Gastrocnemius medialis (tissue), 4 donors: ENCODE data around the gene SIAE. TPM values are rescaled to one million over a fixed set of nuclear protein-coding genes. Genes with fewer than 3 reads are reported as not detected.

Experiments
- ATAC-seq, 2 donors: fragments of 150-250 bp; one replicate each; pipeline ENCODE4 v1.9.1; 2016
- DNase-seq, 2 donors: peaks; one replicate each; pipeline ENCODE4 v3.0.0-alpha.2; 2019
- H3K27ac ChIP-seq, 4 donors: fragments of 200-600 bp; sonication (generic); 1 replicate in 1 of 4; 2 replicates in 3 of 4; pipeline ENCODE4 v1.5.1; 2016 to 2018; ENCODE audit warnings: mild to moderate bottlenecking in 2 of 4, moderate library complexity in 1 of 4
- H3K27me3 ChIP-seq, 3 donors: fragments of 200-600 bp; sonication (generic) in 2 of 3; 1 replicate in 1 of 3; 2 replicates in 2 of 3; pipeline versions ENCODE4 v1.5.1 to v1.6.0; 2016 to 2019; ENCODE audit warnings: mild to moderate bottlenecking in 1 of 3, moderate library complexity in 1 of 3
- H3K36me3 ChIP-seq, 2 donors: fragments of 200-600 bp; sonication (generic) in 1 of 2; one replicate each; pipeline ENCODE4 v1.5.1; 2017 to 2018
- H3K4me1 ChIP-seq, 2 donors: fragments of 200-600 bp; sonication (generic) in 1 of 2; one replicate each; pipeline ENCODE4 v1.5.1; 2016 to 2017; ENCODE audit warnings: mild to moderate bottlenecking in 2 of 2
- H3K4me3 ChIP-seq, 4 donors: fragments of 200-600 bp; sonication (generic) in 3 of 4; 1 replicate in 1 of 4; 2 replicates in 3 of 4; pipeline ENCODE4 v1.5.1; 2016 to 2019; ENCODE audit warnings: mild to moderate bottlenecking in 2 of 4
- H3K9me3 ChIP-seq, 3 donors: fragments of 200-600 bp; sonication (generic) in 2 of 3; 1 replicate in 1 of 3; 2 replicates in 2 of 3; pipeline ENCODE4 v1.5.1; 2016 to 2019
- CTCF ChIP-seq, 5 experiments: fragments of 450-650 bp in 3 of 5; fragments of 200-600 bp in 2 of 5; sonication (generic) in 2 of 5; IDR thresholded peaks in 4 of 5; conservative IDR thresholded peaks in 1 of 5; 1 replicate in 4 of 5; 2 replicates in 1 of 5; pipeline ENCODE4 v1.5.1; 2016 to 2019; ENCODE audit warnings: antibody characterized with exemption in 5 of 5, mild to moderate bottlenecking in 3 of 5, moderate library complexity in 3 of 5
- POLR2A ChIP-seq, 2 donors: fragments of 450-650 bp; IDR thresholded peaks; one replicate each; pipeline ENCODE4 v1.6.1; 2017; ENCODE audit warnings: antibody characterized with exemption in 2 of 2, mild to moderate bottlenecking in 2 of 2, moderate library complexity in 2 of 2
- in situ Hi-C, 4 donors: fragments of 200-750 bp; cut with MboI; loops; one replicate each; pipeline versions ENCODE4 v1.15.0 to v1.8.0; 2017; ENCODE audit warnings: low sequenced_read_pairs in 4 of 4
- intact Hi-C: fragments of 100-400 bp; cut with DNase I; formaldehyde crosslinking; loops from one replicate; pipeline ENCODE4 v1.15.1; 2023; ENCODE audit warnings: low total_unique reads
- total RNA-seq, 4 donors: library from RNA; depleted of rRNA; stranded (reverse); fragments of >200 nt; gene quantifications; one replicate each; pipeline versions ENCODE4 v1.1.0 to v1.2.3, GENCODE V29; 2016

SIAE gene
- 10 to 100 TPM in 2 of 4 donors, 1 to 10 TPM in 2; 8.2 to 12.7 (median 10.1) TPM for total RNA-seq

- Histone ChIP-seq H3K4me1 (peaks cover 15 to 17% of the 10 kb centered on the region in 2 donors), H3K4me3 (peak within 1 kb of the TSS; percentile 70 to 84 (median 76)), H3K36me3 (no peaks in the 10 kb centered on the region), H3K9me3 (no peaks in the 10 kb centered on the region), H3K27ac (peak within 1 kb of the TSS; percentile 77 to 83 (median 82)), H3K27me3 (no peaks in the 10 kb centered on the region)
- intact Hi-C loops (loop anchor here (1.0 to 10.0 kb wide), 6 partner anchors 51 to 921 kb away; partner anchors contain the start of genes CCDC15, STT3A, TBRG1 and TMEM218), in situ Hi-C loops (loop anchor here in 3 of 4 donors (5.0 to 10.0 kb wide), 3 partner anchors 89 to 164 kb away; partner anchors contain the start of gene ESAM (in 1 of the 3))
- TF ChIP-seq POLR2A (IDR thresholded peaks at IDR 0.05), result peak; percentile 25 to 36
- TF ChIP-seq CTCF (IDR thresholded peaks at IDR 0.05 in 4 of 5, conservative IDR thresholded peaks at IDR 0.05 in 1 of 5), result peak in 2 of 5 experiments; percentile 6 to 10
- DNase-seq (peak; percentile 85 to 90), ATAC-seq (peak; percentile 87 to 92)
These were observed at the start of gene SIAE, which contains the start of gene SPA17 for GRCh38 chr11:124673333-124674167. Gene SIAE, minus strand, starts transcription at chr11:124673739. Its CDS starts 31 bp downstream, at chr11:124673708. Gene SPA17, plus strand, starts transcription at chr11:124673904. Its CDS starts 1,361 bp downstream, at chr11:124675265.

GRCh38 chr11:124722176-124722575 is 48.6 kb upstream of the SIAE start:
- Histone ChIP-seq H3K4me1 (peaks cover 5 to 10% of the 10 kb centered on the region in 2 donors), H3K27me3 (peaks cover 11 to 29% (median 20%) of the 10 kb centered on the region in 3 donors), H3K9me3 (no peaks in the 10 kb centered on the region), H3K27ac (no peak overlapping the region), H3K36me3 (no peaks in the 10 kb centered on the region), H3K4me3 (no peak overlapping the region)
- in situ Hi-C loops, result no loop called here
- intact Hi-C loops, result no loop called here
- DNase-seq, result no peak
- no peak for ATAC-seq
- TF ChIP-seq CTCF (IDR thresholded peaks at IDR 0.05 in 4 of 5, conservative IDR thresholded peaks at IDR 0.05 in 1 of 5), result no peak
- TF ChIP-seq POLR2A (IDR thresholded peaks at IDR 0.05), result no peak

- ATAC-seq (no peak), DNase-seq (no peak)
- H3K9me3 ChIP-seq, result no peaks in the 10 kb centered on the region
- intact Hi-C loops, result no loop called here
- H3K4me1 ChIP-seq, result peaks cover 5 to 10% of the 10 kb centered on the region in 2 donors
- no peak for TF ChIP-seq POLR2A (IDR thresholded peaks at IDR 0.05)
- no peak for TF ChIP-seq CTCF (IDR thresholded peaks at IDR 0.05 in 4 of 5, conservative IDR thresholded peaks at IDR 0.05 in 1 of 5)
- H3K36me3 ChIP-seq, result no peaks in the 10 kb centered on the region
- H3K27ac ChIP-seq, result no peak overlapping the region
- H3K4me3 ChIP-seq, result no peak overlapping the region
- H3K27me3 ChIP-seq, result peaks cover 11 to 36% (median 22%) of the 10 kb centered on the region in 3 donors
- in situ Hi-C loops, result no loop called here
These were observed 46.0 kb upstream of the SIAE start for GRCh38 chr11:124719534-124719933.

GRCh38 chr11:124718801-124719200 is 45.3 kb upstream of the SIAE start:
- in situ Hi-C loops, result no loop called here
- intact Hi-C loops, result no loop called here
- Histone ChIP-seq H3K27ac (no peak overlapping the region), H3K27me3 (peaks cover 11 to 36% (median 18%) of the 10 kb centered on the region in 3 donors), H3K36me3 (no peaks in the 10 kb centered on the region), H3K4me1 (peaks cover 5 to 10% of the 10 kb centered on the region in 2 donors), H3K4me3 (no peak overlapping the region), H3K9me3 (no peaks in the 10 kb centered on the region)
- ATAC-seq (no peak), DNase-seq (no peak)
- no peak for TF ChIP-seq POLR2A (IDR thresholded peaks at IDR 0.05)
- no peak for TF ChIP-seq CTCF (IDR thresholded peaks at IDR 0.05 in 4 of 5, conservative IDR thresholded peaks at IDR 0.05 in 1 of 5)
